ENCODE measurements around the gene CCDC33. TPM values are rescaled to one million over a fixed set of nuclear protein-coding genes. Genes with fewer than 3 reads are reported as not detected.

CCDC33 gene
- total RNA-seq, 1 donor from 2014 or later = 0.41 TPM

GRCh38 chr15:74269362-74270035 is 33.4 kb downstream of the CCDC33 start:
- H3K27me3 Mint-ChIP-seq (ENCODE audit: low read depth, unreplicated experiment) = peaks cover 74% of the 10 kb centered on the region
- peaks cover 21% of the 10 kb centered on the region for H3K27me3 ChIP-seq (ENCODE audit: insufficient read depth, low read length)
- no peaks in the 10 kb centered on the region for H3K4me1 ChIP-seq (ENCODE audit: insufficient read depth, low read length)

DNA sequence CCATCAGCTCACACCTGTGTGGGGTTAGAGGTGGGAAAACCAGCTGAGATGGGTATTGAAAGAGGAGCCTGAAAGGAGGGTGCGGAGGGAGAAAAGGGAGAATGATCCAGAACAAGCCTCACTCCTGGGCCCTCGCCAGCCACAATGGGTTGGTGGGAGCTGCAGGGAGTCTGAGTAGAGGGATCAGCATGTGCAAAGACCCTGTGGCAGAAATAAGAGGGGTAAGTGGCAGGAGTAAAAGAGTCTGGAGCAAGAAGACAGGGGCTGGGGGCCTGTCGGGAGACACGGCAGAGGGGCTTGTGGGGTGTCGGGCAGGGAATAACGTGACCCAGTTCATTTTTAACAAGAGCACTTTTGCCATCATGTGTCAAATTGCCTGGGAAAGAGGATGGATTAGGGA is 34.0 kb downstream of the CCDC33 start:
- H3K4me3 ChIP-seq (ENCODE audit: insufficient read depth, low read depth, low read length) = no peak overlapping the region
- FAIRE-seq (no peak), DNase-seq (ENCODE audit: low read depth) (no peak)
- Mint-ChIP-seq H3K4me1 (ENCODE audit: low read depth, unreplicated experiment) (peaks cover 3% of the 10 kb centered on the region), H3K36me3 (ENCODE audit: low read depth, unreplicated experiment) (no peaks in the 10 kb centered on the region), H3K27ac (ENCODE audit: unreplicated experiment) (no peak overlapping the region), H3K4me3 (ENCODE audit: unreplicated experiment) (no peak overlapping the region), H3K9me3 (ENCODE audit: unreplicated experiment) (peaks cover 3% of the 10 kb centered on the region), H3K27me3 (ENCODE audit: low read depth, unreplicated experiment) (peaks cover 74% of the 10 kb centered on the region)
- peaks cover 18% of the 10 kb centered on the region for H3K27me3 ChIP-seq (ENCODE audit: insufficient read depth, low read length)
- TF ChIP-seq EZH2 (IDR thresholded peaks at IDR 0.05; ENCODE audit: insufficient read depth, low read length) = no peak
- TF ChIP-seq, protein P1, sequence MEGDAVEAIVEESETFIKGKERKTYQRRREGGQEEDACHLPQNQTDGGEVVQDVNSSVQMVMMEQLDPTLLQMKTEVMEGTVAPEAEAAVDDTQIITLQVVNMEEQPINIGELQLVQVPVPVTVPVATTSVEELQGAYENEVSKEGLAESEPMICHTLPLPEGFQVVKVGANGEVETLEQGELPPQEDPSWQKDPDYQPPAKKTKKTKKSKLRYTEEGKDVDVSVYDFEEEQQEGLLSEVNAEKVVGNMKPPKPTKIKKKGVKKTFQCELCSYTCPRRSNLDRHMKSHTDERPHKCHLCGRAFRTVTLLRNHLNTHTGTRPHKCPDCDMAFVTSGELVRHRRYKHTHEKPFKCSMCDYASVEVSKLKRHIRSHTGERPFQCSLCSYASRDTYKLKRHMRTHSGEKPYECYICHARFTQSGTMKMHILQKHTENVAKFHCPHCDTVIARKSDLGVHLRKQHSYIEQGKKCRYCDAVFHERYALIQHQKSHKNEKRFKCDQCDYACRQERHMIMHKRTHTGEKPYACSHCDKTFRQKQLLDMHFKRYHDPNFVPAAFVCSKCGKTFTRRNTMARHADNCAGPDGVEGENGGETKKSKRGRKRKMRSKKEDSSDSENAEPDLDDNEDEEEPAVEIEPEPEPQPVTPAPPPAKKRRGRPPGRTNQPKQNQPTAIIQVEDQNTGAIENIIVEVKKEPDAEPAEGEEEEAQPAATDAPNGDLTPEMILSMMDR (IDR thresholded peaks at IDR 0.05; ENCODE audit: insufficient read depth, low read depth, low read length) = no peak
- H2AFZ ChIP-seq (ENCODE audit: low read depth, low read length) = no peak overlapping the region
- H3K4me2 ChIP-seq (ENCODE audit: low read length) = no peak overlapping the region
- no peaks in the 10 kb centered on the region for H4K20me1 ChIP-seq (ENCODE audit: insufficient read depth, low read length)
- no peaks in the 10 kb centered on the region for H3K36me3 ChIP-seq (ENCODE audit: insufficient read depth, low read length)
- no peak overlapping the region for H3K9ac ChIP-seq (ENCODE audit: low read length)
- H3K4me1 ChIP-seq (ENCODE audit: insufficient read depth, low read length) = no peaks in the 10 kb centered on the region
- H3K27ac ChIP-seq (ENCODE audit: low read depth, low read length) = no peak overlapping the region
- no peaks in the 10 kb centered on the region for H3K9me3 ChIP-seq (ENCODE audit: insufficient read depth, low read depth, low read length)
- no peaks in the 10 kb centered on the region for H3K79me2 ChIP-seq (ENCODE audit: insufficient read depth, low read length)

More at GRCh38 chr15:74269362-74270035, 33.4 kb downstream of the CCDC33 start:
- FAIRE-seq = no peak
- Histone ChIP-seq H3K36me3 (ENCODE audit: insufficient read depth, low read length) (no peaks in the 10 kb centered on the region), H3K4me2 (ENCODE audit: low read length) (no peak overlapping the region), H3K4me3 (ENCODE audit: insufficient read depth, low read depth, low read length) (no peak overlapping the region), H3K27ac (ENCODE audit: low read depth, low read length) (no peak overlapping the region), H3K9ac (ENCODE audit: low read length) (no peak overlapping the region), H4K20me1 (ENCODE audit: insufficient read depth, low read length) (no peaks in the 10 kb centered on the region), H3K9me3 (ENCODE audit: insufficient read depth, low read depth, low read length) (no peaks in the 10 kb centered on the region), H3K79me2 (ENCODE audit: insufficient read depth, low read length) (no peaks in the 10 kb centered on the region), H2AFZ (ENCODE audit: low read depth, low read length) (no peak overlapping the region)
- no peak overlapping the region for H3K4me3 Mint-ChIP-seq (ENCODE audit: unreplicated experiment)
- DNase-seq (ENCODE audit: low read depth) = no peak
- H3K4me1 Mint-ChIP-seq (ENCODE audit: low read depth, unreplicated experiment) = peaks cover 3% of the 10 kb centered on the region
- H3K9me3 Mint-ChIP-seq (ENCODE audit: unreplicated experiment) = peaks cover 3% of the 10 kb centered on the region
- no peak overlapping the region for H3K27ac Mint-ChIP-seq (ENCODE audit: unreplicated experiment)
- no peak for TF ChIP-seq EZH2 (IDR thresholded peaks at IDR 0.05; ENCODE audit: insufficient read depth, low read length)
- TF ChIP-seq, protein P1 (IDR thresholded peaks at IDR 0.05; ENCODE audit: insufficient read depth, low read depth, low read length) = no peak
- no peaks in the 10 kb centered on the region for H3K36me3 Mint-ChIP-seq (ENCODE audit: low read depth, unreplicated experiment)

GRCh38 chr15:74270854-74271520 is 34.9 kb downstream of the CCDC33 start:
- H2AFZ ChIP-seq (ENCODE audit: low read depth, low read length) = no peak overlapping the region
- peaks cover 75% of the 10 kb centered on the region for H3K27me3 Mint-ChIP-seq (ENCODE audit: low read depth, unreplicated experiment)
- H3K9me3 ChIP-seq (ENCODE audit: insufficient read depth, low read depth, low read length) = no peaks in the 10 kb centered on the region
- DNase-seq (ENCODE audit: low read depth) (no peak), FAIRE-seq (no peak)
- peaks cover 3% of the 10 kb centered on the region for H3K9me3 Mint-ChIP-seq (ENCODE audit: unreplicated experiment)
- no peaks in the 10 kb centered on the region for H3K4me1 ChIP-seq (ENCODE audit: insufficient read depth, low read length)
- no peak overlapping the region for H3K4me2 ChIP-seq (ENCODE audit: low read length)
- TF ChIP-seq, protein P1 (IDR thresholded peaks at IDR 0.05; ENCODE audit: insufficient read depth, low read depth, low read length) = no peak
- no peak for TF ChIP-seq EZH2 (IDR thresholded peaks at IDR 0.05; ENCODE audit: insufficient read depth, low read length)
- no peak overlapping the region for H3K4me3 ChIP-seq (ENCODE audit: insufficient read depth, low read depth, low read length)
- H4K20me1 ChIP-seq (ENCODE audit: insufficient read depth, low read length) = no peaks in the 10 kb centered on the region
- no peak overlapping the region for H3K27ac ChIP-seq (ENCODE audit: low read depth, low read length)
- H3K79me2 ChIP-seq (ENCODE audit: insufficient read depth, low read length) = no peaks in the 10 kb centered on the region
- H3K27me3 ChIP-seq (ENCODE audit: insufficient read depth, low read length) = peaks cover 18% of the 10 kb centered on the region
- H3K9ac ChIP-seq (ENCODE audit: low read length) = no peak overlapping the region
- peaks cover 3% of the 10 kb centered on the region for H3K4me1 Mint-ChIP-seq (ENCODE audit: low read depth, unreplicated experiment)
- H3K4me3 Mint-ChIP-seq (ENCODE audit: unreplicated experiment) = no peak overlapping the region
- H3K36me3 Mint-ChIP-seq (ENCODE audit: low read depth, unreplicated experiment) = no peaks in the 10 kb centered on the region
- no peak overlapping the region for H3K27ac Mint-ChIP-seq (ENCODE audit: unreplicated experiment)
- no peaks in the 10 kb centered on the region for H3K36me3 ChIP-seq (ENCODE audit: insufficient read depth, low read length)
